NCI-H2107 (cell line): ENCODE measurements around the gene FAM240A.

Experiments used
- DNase-seq: peaks from one replicate; lab custom pipeline; 2025; lab: John Stamatoyannopoulos, UW

FAM240A gene

DNA sequence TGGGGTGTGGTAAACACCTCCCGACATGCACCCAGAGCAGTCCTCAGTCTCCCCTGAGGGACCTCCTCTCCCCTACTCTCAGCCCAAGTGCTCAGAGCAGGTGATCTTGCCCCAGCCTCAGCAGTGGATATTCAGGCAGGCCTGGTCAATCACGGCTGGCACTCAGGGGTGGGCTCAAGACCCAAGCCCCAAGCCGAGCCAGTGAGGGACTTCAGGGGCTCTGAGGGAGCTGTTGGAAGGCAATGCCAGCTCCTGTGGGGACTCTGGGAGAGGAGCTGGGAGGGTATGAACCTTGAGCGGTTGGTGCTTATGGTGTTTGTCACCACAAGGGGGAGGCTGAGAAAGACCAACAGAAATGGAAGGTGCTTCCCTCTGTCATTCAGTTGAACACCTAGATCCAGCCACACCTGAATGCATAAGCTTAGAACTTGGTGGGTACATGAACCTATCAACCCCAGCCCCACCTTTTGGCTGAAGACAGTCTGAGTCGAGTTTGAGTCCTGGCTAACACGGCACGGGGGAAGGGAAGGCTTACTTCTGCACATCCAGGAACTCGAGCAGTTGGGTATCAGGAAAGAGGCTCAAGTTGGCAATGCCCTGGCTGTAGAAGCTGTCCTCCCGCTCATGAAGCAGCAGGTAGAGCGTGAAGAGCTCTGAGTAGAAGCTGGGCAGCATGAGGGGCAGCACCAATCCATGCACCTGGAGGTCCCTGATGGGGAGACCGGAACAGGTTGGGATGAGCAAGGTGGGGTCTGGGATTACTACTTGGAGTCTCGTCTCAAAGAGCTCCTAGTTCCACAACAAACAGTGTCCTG, 61.9 kb downstream of the FAM240A start:
- DNase-seq, result no peak

GRCh38 chr3:46675426-46675825, 63.1 kb downstream of the FAM240A start:
- no peak for DNase-seq
